HG03175 (cell line): ENCODE measurements around the gene SPOCK2.
"Not testable (repeated sequence)": the region's sequence is repeated elsewhere in the genome, so short reads cannot be mapped to it uniquely, and the experiment has no call there.

Source experiments
- ATAC-seq: cut with Tn5 transposase; IDR thresholded peaks from one replicate; pipeline ENCODE4 v1.9.1; 2021; ENCODE audit warnings: mild to moderate bottlenecking, moderate library complexity; ENCODE audit not compliant: unreplicated experiment

SPOCK2 gene, protein sequence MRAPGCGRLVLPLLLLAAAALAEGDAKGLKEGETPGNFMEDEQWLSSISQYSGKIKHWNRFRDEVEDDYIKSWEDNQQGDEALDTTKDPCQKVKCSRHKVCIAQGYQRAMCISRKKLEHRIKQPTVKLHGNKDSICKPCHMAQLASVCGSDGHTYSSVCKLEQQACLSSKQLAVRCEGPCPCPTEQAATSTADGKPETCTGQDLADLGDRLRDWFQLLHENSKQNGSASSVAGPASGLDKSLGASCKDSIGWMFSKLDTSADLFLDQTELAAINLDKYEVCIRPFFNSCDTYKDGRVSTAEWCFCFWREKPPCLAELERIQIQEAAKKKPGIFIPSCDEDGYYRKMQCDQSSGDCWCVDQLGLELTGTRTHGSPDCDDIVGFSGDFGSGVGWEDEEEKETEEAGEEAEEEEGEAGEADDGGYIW

DNA sequence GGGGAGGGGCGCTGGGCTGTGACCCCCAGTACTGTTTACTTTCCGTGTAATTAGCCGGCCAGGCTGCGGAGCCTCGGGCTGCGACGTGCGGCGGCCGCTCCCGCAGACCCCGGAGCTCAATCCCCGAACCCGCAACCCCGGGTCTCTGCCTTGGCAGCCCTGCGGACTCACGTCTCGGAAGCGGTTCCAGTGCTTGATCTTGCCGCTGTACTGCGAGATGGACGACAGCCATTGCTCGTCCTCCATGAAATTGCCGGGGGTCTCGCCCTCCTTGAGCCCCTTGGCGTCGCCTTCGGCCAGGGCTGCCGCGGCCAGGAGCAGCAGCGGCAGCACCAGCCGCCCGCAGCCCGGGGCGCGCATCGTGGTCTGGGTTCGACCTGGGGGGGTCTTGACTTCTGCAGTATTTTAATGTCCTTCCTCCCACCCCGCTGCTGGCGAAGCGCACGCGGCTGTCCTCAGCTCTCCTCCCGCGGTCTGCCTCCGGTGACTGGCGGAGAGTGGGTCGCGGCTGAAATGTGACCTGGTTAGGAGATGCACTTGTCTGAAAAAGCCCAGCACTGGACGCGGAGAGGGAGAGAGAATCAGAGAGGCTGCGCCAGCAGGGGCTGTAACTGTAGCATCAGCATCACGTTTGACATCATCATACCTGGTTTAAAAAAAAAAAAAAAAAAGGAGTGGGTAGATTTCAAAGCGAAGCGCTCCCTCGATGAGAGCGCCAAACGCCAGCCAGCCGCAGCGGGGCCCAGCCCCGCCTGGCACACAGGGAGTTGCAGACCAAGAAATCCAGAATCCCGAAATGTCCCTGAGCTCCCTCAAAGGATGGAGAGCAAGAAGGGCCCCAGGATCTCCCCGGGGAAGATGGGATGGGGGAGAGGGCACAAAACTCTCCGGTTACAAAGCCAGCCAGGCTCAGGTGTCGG lies at the start of gene SPOCK2:
Gene SPOCK2, minus strand, starts transcription at position 583 of the 920 bp plus-strand sequence. Its CDS starts 223 bp downstream, at position 360.
- ATAC-seq = no peak

DNA sequence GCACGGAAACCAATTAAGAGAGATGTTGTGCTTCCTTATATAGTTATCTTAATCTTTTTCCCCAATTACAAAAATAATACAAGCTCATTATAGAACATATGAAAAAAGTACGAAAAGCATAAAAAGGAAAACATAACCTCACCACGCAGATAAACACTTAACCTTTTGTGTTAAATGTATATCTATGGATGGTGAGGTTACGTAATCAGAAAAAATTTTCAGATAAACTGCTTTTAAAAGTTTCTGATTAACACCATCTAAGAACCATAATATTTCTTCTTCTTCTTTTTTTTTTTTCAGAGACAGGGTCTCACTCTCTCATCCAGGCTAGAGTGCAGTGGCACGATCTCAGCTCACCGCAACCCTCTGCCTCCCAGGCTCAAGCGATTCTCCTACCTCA lies 49.2 kb upstream of the SPOCK2 start:
- no peak for ATAC-seq

DNA sequence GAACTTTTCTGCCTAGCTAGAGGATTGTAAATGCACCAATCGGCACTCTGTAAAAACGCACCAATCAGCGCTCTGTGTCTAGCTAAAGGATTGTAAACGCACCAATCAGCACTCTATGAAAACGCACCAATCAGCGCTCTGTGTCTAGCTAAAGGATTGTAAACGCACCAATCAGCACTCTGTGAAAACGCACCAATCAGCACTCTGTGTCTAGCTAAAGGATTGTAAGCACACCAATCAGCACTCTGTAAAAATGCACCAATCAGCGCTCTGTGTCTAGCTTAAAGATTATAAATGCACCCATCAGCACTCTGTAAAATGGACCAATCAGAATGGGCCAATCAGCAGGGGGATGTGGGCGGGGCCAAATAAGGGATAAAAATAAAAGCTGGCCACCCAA lies 47.9 kb upstream of the SPOCK2 start:
- not testable (repeated sequence) for ATAC-seq

DNA sequence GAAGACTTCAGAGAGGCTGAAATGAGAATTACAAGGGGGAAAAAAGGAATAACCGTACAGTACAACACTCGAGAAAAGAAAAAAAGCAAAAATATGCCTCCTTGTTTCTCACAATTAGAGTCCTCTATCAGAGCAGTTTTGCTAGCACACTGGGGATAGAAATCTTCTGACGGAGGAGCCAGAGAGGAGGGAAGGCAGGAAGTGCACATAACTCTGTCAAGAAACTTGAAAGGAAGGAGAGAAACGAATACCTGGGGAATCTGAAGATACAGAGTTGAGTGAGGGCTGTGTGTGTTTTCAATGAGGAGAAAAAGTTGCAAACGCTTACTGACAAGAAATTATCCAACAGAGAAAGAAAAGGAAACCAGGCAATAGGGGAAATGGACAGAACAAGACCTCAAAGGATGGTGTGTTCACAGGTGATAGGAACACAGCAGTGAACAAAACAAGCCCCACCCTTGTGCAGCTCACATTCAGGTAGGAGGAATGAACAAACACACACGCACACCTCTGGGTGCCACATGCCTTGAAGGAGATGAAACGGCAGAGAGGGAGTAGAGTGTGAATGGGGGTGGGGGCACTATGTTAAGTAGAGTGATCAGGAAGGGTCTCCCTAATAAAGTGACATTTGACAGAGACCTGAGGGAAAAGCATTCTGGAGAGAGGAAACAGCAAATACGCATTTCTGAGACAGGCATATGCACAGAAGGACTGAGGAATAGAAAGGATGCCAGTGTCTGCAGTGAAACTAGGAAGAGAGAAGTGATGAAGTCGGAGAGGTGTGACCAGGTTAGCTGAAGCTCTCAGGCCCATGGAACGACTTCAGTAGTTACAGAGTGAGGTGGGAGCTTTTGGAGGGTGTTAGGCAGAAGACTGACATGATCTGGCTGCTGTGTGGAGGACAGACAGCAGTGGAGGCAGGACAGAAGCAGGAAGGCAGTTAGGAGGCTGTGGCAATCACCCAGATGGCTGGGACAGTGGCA lies 46.7 kb upstream of the SPOCK2 start:
- no peak for ATAC-seq

DNA sequence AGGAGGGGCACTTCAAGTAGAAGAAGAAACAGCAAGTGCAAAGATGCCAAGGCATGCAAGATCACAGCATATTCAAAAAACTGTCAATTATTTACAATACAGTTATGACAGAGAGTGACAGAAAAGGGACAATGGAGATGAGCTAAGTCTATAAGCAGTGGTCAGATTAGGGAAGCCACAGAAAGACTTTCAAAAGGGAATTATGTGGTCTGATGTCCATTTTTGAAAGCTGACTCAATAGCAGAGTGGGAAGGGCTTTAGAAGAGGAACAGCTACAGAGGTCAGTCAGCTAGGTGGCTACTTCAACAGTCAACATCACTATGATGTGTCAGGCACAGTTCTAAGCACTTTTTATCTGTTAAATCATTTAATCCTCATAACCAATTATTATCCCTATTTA lies 45.2 kb upstream of the SPOCK2 start:
- peak; percentile 93 for ATAC-seq

DNA sequence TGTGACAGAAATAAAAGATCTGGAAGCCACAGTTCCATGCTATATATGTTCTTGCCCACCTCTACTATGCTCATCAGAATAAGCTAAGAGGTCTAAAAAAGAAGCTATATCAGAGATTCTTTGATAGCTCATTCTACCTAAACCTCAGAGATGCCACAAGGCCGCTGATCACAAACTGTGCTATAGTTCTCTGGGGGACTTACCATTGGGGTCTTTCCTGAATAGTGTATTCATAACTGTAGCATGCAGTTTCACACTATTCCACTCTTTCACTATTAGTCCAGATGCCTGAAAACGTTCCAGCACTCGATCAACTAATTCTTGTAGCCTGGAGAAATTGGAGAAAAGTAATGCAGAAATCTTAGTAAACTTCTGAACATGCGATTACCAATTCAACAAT lies 44.5 kb upstream of the SPOCK2 start:
- ATAC-seq = no peak

DNA sequence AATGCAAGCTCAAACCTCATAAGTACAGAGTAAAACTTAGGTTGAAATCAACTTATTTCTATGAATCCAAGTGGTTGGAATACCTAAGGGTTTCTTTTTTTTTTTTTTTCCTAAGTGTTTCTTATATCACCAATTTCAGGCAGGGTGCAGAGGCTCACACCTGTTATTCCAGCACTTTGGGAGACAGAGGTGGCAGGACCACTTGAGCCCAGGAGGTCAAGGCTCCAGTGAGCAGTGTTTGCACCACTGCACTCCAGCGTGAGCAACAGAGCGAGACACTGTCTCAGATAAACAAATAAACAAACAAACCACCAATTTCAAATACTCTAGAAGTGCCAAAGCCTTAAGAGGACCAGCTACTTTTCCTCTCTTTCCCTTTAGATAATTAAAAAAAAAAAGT lies 39.2 kb upstream of the SPOCK2 start:
- ATAC-seq = no peak

DNA sequence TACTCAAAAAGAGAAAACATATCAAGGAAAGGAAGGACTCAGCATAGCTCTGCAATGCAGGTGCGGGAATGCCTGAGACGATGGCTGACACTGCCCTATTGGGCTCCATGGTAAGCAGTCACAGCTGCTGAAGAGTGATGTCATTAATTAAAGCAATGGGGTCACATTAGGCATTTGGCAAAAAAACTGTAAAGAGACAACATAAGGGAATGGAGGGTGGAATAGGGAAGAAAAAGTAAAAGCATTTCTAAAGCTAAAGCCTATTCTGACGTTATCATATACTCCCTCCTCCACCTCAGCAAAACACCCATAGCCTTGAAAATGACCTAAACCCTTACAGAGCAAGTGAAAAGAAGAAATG lies 38.5 kb upstream of the SPOCK2 start:
- ATAC-seq = no peak

DNA sequence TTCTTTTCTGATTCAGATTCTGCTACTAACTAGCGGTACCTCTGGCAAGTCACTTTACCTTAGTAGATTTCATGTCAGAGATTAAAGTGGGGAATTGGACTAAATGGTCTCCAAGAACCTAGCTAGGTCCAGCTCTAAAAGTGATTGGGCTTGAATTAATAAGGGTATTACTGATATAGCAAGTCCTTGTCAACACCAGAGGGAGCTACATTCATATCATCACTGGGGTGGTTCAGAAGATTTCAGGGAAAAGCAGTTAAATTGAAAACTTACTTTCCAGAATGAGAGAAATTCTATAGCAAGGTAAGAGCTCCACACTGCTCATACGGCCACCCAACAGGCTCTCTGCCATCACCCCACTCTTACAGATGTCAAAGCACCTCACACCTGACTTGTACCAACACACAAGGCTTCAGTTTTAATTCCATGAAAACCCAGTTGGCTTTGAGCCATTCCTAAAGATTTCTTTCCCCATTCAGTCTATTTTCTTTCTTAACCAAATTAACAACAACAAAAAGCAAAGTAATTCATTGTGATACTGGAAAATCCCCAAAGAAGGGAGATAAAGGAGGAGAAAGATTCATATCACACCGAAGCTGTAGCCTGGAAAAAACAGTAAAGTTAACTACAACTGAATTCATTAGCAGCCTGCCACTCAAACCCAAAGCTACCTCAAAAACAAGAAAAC lies 38.0 kb upstream of the SPOCK2 start:
- no peak for ATAC-seq

DNA sequence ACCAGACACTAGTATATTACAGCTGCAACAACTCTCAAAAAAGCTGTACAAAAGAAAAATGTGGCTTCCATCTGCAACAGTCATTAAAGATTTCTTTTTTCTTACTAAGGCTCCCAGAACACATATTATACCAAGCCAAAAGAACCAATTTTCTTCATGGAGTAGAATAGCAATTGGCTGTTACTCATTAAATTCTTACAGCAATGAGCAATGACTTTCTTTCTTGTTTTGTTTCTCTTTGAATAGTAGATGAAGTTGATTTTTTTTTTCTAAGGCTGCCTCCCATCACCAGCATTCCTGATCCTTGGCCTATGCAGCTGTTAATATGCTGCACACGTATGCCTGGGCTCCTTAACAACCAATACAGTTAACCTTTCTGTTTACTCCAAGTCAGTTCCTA lies 36.6 kb upstream of the SPOCK2 start:
- no peak for ATAC-seq

DNA sequence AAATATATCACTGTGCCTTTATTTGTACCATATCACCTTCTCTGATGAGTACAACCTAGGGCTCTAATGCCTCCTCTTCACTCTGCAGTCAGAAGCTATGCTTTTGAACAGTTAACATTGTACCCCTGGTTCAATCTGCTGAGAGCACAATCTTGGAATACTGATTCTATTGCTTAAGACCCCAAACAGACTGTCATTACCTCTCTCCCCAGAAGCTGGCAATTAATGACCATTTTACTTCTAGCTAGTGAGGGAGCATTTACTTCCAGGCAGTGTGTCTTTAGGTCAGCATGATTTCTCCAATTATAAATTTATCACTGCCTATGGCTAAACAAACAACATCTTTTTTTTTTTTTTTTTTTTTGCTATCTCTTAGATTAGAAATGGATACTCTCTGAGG lies 36.0 kb upstream of the SPOCK2 start:
- ATAC-seq = no peak

DNA sequence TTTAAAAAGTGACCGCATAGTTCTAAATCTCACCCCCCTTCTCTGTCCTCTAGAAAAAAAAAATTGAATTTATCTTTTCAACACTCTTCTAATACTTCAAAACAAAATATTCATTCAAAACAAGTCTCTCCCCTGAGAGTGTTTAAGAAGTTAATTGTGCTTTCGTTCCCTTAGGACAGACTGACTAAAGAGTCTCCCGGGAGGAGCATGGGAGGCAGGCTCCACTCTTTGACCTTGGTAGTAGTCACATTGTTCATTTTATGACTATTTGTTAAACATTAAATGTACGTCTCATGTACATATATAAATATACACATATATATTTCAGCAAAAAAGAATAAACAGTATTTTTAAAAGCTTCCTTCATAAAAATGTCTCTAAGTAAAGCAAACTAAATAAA lies 35.3 kb upstream of the SPOCK2 start:
- no peak for ATAC-seq

DNA sequence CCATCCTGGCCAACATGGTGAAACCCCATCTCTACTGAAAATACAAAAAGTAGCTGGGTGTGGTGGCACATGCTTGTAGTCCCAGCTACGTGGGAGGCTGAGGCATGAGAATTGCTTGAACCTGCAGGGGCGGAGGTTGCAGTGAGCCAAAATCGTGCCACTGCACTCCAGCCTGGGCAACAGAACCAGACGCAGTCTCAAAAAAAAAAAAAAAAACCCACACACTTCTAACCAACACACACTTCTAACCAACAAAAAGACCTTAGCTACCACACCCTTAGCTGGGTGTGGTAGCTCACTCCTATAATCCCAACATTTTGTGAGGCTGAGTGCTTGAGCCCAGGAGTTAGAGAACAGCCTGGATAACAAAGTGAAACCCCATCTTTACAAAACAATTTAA lies 33.9 kb upstream of the SPOCK2 start:
- no peak for ATAC-seq

DNA sequence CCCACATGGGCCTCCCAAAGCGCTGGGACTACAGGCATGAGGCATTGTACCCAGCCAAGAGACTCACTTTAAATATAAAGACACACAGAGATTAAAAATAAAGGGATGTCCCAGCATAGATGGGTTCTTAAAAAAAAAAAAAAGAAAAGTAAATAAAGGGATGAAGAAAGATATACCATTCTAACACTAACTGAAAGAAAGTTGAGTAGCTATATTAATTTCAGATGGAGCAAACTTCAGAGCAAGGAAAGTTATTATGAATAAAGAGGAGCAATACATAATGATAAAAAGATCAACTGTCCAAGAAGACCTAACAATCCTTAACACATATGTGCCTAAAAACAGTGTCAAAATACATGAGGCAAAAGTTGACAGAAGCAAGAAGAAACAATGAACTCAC lies 33.0 kb upstream of the SPOCK2 start:
- no peak for ATAC-seq

DNA sequence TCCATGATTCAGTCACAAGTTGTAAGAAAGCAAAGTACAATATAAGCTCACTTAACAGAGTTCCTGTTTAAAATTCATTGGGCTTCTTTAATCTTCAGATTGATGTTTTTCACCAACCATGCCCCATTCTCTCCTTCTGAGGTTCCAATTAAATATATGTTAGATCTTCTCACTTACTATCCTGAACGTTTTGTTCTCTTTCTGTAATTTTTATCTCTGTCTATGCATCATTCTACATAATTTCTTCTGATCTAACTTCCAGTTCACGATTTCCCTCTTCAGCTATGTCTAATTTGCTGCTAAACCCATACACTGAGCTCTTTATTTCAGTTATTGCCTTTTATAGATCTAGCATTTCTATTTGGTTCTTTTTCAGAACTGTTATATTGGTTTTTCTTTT lies 28.0 kb upstream of the SPOCK2 start:
- ATAC-seq = no peak

DNA sequence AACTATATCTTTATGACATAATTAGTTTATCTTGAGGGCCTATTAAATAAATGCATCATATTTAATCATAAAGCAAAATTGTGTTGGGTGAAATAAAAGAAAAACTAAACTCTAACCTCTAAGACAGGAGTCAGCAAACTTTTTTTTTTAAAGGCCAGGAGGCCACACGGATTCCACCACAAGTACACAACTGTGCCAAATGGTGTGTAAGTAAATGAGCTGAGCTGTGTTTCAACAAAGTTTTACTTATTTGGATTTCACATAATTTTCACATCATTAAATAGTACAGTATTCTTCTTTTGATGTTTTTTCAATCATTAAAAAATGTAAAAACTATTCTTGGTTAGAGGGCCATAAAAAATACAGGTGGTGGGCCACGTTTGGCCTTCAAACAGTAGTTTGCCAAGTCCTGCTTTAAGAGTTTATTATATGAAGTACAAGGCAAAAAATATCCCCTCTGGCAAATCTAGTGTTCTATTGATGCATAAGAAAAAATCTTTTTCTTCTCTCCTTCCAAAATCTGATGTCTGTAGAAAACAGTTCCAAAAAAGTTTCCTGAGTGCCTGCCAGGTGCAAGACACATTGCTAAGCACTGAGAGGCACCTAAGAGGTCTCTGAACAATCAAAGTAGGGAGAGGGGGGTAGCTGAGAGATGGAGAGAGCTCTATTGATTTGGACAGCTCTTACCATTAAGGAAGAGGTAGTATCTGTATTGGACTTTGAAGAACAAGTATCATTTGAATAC lies 26.5 kb upstream of the SPOCK2 start:
- no peak for ATAC-seq

DNA sequence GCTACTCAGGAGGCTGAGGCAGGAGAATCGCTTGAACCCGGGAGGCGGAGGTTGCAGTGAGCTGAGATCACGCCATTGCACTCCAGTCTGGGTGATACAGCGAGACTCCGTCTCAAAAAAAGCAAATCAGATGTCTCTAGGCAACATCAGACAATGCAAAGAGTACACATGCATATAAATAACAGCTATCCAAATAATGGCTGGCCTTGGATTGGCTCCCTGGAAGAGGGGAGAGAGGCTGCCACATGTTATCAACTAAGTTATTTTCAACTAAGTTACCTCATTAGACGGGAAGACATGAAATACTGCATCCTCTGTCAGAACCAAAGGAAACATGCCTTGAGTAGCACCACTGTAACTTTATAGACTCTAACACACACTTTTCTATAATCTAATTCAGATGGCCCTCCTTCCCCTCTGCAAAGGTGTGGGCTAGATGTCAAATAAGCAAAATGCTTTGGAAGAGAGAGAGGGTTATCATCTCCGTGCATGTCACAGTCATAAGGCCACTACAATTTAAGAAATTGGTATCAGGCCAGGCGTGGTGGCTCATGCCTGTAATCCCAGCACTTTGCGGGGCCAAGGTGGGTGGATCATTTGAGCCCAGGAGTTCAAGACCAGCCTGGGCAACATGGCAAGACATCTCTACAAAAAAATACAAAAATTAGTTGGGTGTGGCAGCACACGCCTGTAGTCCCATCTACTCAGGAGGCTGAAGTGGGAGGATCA lies 22.5 kb upstream of the SPOCK2 start:
- ATAC-seq = no peak

DNA sequence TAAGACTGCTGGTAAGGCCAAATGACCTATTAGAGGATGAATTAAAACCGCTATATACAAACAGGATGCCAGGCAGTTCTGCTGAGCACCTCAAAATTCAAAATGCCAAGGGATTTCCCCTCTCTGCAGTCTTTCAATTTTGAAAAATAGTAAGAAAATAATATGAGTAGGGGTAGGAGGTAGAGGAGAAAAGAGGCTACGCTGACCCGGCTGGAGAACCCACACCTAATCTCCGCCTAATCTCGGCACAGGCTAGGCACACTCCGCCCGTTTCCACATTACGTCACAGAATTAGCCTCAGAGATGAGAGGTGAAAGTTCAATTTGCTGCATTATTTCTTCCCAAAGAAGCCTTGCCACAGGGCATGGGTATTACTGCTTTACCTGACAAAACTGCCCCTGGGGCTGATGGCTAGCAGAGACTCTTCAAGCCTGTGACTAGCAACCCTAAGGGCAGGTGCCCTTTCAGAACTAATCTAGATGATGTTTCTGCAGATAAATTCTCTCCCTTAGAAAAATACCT lies 21.3 kb upstream of the SPOCK2 start:
- no peak for ATAC-seq
